K562 (cell line): ENCODE results near the gene BNIP3.

Experiments used
- CBX3 ChIP-seq, 2 experiments: IDR thresholded peaks; 1 replicate in 1 of 2; 2 replicates in 1 of 2; pipeline ENCODE4 v1.6.1; 2012; ENCODE audit warnings: inconsistent platforms in 2 of 2, low read length in 2 of 2, borderline replicate concordance in 1 of 2, control low read depth in 1 of 2
- HDAC6 ChIP-seq: IDR thresholded peaks from 2 replicates; pipeline ENCODE4 v1.6.1; 2012; ENCODE audit warnings: low read depth, mild to moderate bottlenecking, control low read depth, inconsistent platforms, low read length, moderate library complexity
- IRF2 ChIP-seq: sonication (generic); formaldehyde crosslinking; IDR thresholded peaks from 2 replicates; pipeline ENCODE4 v1.8.1; 2022; ENCODE audit warnings: mild to moderate bottlenecking, missing genetic modification reagents
- MYBL2 ChIP-seq, 2 experiments: fragments of 450-650 bp in 1 of 2; sonication (generic) in 1 of 2; formaldehyde crosslinking in 1 of 2; IDR thresholded peaks; 2 replicates each; pipeline versions ENCODE4 v1.6.1 to v1.8.1; 2017 to 2022; ENCODE audit warnings: borderline replicate concordance in 1 of 2, inconsistent platforms in 1 of 2, low read depth in 1 of 2, mild to moderate bottlenecking in 1 of 2, missing genetic modification reagents in 1 of 2, moderate library complexity in 1 of 2
- POLR2AphosphoS5 ChIP-seq: IDR thresholded peaks from 2 replicates; pipeline ENCODE4 v1.6.1; 2011; ENCODE audit warnings: mild to moderate bottlenecking, low read depth, low read length, moderate library complexity; ENCODE audit not compliant: control insufficient read depth, insufficient read depth
- RFX1 ChIP-seq: fragments of 450-650 bp; IDR thresholded peaks from 2 replicates; pipeline ENCODE4 v1.6.1; 2016; ENCODE audit warnings: mild to moderate bottlenecking, moderate library complexity
- SMC3 ChIP-seq: conservative IDR thresholded peaks from 2 replicates; pipeline ENCODE4 v1.6.1; 2011; ENCODE audit warnings: low read depth, low read length, improper control_type of control experiment; ENCODE audit not compliant: insufficient read depth
- YY1 ChIP-seq, 3 experiments: IDR thresholded peaks; 2 replicates each; pipeline ENCODE4 v1.6.1; 2011; ENCODE audit warnings: low read length in 2 of 3, mild to moderate bottlenecking in 2 of 3, moderate library complexity in 2 of 3, borderline replicate concordance in 1 of 3, control low read depth in 1 of 3, low read depth in 1 of 3; ENCODE audit not compliant: insufficient read depth in 3 of 3, insufficient replicate concordance in 2 of 3, control insufficient read depth in 1 of 3, insufficient read length in 1 of 3; ENCODE audit errors: extremely low read depth in 1 of 3
- ZNF76 ChIP-seq: fragments of 250-450 bp; sonication (Bioruptor Pico); IDR thresholded peaks from 2 replicates; pipeline ENCODE4 v1.4.0; 2020; ENCODE audit warnings: mild to moderate bottlenecking, moderate library complexity, borderline replicate concordance
- TF ChIP-seq, protein P1 (sequence below), 3 experiments: IDR thresholded peaks in 2 of 3; conservative IDR thresholded peaks in 1 of 3; 2 replicates each; pipeline ENCODE4 v1.5.1; 2011 to 2012; ENCODE audit warnings: low read length in 3 of 3, mild to moderate bottlenecking in 3 of 3, control low read depth in 2 of 3, improper control_type of control experiment in 1 of 3, inconsistent platforms in 1 of 3, low read depth in 1 of 3, mixed read lengths in 1 of 3, moderate library complexity in 1 of 3; ENCODE audit not compliant: insufficient read depth in 2 of 3
- TF ChIP-seq, protein P2 (sequence below): sonication (generic); formaldehyde crosslinking; IDR thresholded peaks from 2 replicates; pipeline ENCODE4 v1.8.0; 2022; ENCODE audit warnings: missing genetic modification reagents, mild to moderate bottlenecking, moderate library complexity, borderline replicate concordance
- TF ChIP-seq, protein P3 (sequence below), 2 experiments: IDR thresholded peaks in 1 of 2; conservative IDR thresholded peaks in 1 of 2; 2 replicates each; pipeline ENCODE4 v1.6.1; 2016; ENCODE audit warnings: low read depth in 2 of 2, mild to moderate bottlenecking in 1 of 2, missing compliant biosample characterization in 1 of 2, missing genetic modification characterization in 1 of 2, moderate library complexity in 1 of 2
- TF ChIP-seq, protein P4 (sequence below): fragments of 200-800 bp; sonication (Bioruptor generic); IDR thresholded peaks from 2 replicates; pipeline ENCODE4 v1.6.1; 2016; ENCODE audit warnings: missing genetic modification characterization, missing compliant biosample characterization

DNA sequence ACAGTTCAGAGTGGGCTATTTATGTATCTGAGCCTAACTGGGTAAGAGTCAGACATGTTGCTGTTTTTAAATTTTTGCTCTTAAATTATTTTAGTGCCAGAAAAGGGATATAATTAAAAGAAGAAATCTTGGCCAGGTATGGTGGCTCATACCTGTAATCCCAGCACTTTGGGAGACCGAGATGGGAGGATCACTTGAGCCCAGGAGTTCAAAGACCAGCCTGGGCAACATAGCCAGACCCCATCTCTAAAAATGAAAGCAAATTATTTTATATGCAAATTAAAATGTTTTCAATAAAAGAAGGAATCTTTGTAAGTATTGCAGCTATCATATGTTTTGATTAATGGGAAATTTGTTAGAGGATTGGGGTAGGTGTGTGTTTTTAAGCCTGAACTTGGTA, 39.3 kb downstream of the BNIP3 start:
- TF ChIP-seq ZNF76 (CRISPR knock-in tag) (no peak), POLR2AphosphoS5 (no peak), IRF2 (no peak), SMC3 (no peak), RFX1 (no peak), MYBL2 (IDR thresholded peaks at IDR 0.05; ENCODE audit: low read depth) (no peak), MYBL2 (CRISPR knock-in tag; IDR thresholded peaks at IDR 0.05; ENCODE audit: borderline replicate concordance) (no peak), HDAC6 (no peak), CBX3 (IDR thresholded peaks at IDR 0.05; ENCODE audit: borderline replicate concordance in 1 of 2, low read length in 2 of 2) (no peak), YY1 (IDR thresholded peaks at IDR 0.05; ENCODE audit: borderline replicate concordance in 1 of 3, control insufficient read depth in 1 of 3, extremely low read depth in 1 of 3, insufficient read depth in 3 of 3, insufficient read length in 1 of 3, insufficient replicate concordance in 2 of 3, low read depth in 1 of 3, low read length in 2 of 3) (no peak)
- TF ChIP-seq, protein P1, sequence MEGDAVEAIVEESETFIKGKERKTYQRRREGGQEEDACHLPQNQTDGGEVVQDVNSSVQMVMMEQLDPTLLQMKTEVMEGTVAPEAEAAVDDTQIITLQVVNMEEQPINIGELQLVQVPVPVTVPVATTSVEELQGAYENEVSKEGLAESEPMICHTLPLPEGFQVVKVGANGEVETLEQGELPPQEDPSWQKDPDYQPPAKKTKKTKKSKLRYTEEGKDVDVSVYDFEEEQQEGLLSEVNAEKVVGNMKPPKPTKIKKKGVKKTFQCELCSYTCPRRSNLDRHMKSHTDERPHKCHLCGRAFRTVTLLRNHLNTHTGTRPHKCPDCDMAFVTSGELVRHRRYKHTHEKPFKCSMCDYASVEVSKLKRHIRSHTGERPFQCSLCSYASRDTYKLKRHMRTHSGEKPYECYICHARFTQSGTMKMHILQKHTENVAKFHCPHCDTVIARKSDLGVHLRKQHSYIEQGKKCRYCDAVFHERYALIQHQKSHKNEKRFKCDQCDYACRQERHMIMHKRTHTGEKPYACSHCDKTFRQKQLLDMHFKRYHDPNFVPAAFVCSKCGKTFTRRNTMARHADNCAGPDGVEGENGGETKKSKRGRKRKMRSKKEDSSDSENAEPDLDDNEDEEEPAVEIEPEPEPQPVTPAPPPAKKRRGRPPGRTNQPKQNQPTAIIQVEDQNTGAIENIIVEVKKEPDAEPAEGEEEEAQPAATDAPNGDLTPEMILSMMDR (IDR thresholded peaks at IDR 0.05 in 2 of 3, conservative IDR thresholded peaks at IDR 0.05 in 1 of 3; ENCODE audit: insufficient read depth in 2 of 3, low read depth in 1 of 3, low read length in 3 of 3), result no peak
- TF ChIP-seq, protein P2, sequence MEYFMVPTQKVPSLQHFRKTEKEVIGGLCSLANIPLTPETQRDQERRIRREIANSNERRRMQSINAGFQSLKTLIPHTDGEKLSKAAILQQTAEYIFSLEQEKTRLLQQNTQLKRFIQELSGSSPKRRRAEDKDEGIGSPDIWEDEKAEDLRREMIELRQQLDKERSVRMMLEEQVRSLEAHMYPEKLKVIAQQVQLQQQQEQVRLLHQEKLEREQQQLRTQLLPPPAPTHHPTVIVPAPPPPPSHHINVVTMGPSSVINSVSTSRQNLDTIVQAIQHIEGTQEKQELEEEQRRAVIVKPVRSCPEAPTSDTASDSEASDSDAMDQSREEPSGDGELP (CRISPR knock-in tag), result no peak
- TF ChIP-seq, protein P3, sequence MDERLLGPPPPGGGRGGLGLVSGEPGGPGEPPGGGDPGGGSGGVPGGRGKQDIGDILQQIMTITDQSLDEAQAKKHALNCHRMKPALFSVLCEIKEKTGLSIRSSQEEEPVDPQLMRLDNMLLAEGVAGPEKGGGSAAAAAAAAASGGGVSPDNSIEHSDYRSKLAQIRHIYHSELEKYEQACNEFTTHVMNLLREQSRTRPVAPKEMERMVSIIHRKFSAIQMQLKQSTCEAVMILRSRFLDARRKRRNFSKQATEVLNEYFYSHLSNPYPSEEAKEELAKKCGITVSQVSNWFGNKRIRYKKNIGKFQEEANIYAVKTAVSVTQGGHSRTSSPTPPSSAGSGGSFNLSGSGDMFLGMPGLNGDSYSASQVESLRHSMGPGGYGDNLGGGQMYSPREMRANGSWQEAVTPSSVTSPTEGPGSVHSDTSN (CRISPR knock-in tag; IDR thresholded peaks at IDR 0.05; ENCODE audit: low read depth), result no peak
- TF ChIP-seq, protein P3 (tag; conservative IDR thresholded peaks at IDR 0.05; ENCODE audit: low read depth), result no peak
- TF ChIP-seq, protein P4, sequence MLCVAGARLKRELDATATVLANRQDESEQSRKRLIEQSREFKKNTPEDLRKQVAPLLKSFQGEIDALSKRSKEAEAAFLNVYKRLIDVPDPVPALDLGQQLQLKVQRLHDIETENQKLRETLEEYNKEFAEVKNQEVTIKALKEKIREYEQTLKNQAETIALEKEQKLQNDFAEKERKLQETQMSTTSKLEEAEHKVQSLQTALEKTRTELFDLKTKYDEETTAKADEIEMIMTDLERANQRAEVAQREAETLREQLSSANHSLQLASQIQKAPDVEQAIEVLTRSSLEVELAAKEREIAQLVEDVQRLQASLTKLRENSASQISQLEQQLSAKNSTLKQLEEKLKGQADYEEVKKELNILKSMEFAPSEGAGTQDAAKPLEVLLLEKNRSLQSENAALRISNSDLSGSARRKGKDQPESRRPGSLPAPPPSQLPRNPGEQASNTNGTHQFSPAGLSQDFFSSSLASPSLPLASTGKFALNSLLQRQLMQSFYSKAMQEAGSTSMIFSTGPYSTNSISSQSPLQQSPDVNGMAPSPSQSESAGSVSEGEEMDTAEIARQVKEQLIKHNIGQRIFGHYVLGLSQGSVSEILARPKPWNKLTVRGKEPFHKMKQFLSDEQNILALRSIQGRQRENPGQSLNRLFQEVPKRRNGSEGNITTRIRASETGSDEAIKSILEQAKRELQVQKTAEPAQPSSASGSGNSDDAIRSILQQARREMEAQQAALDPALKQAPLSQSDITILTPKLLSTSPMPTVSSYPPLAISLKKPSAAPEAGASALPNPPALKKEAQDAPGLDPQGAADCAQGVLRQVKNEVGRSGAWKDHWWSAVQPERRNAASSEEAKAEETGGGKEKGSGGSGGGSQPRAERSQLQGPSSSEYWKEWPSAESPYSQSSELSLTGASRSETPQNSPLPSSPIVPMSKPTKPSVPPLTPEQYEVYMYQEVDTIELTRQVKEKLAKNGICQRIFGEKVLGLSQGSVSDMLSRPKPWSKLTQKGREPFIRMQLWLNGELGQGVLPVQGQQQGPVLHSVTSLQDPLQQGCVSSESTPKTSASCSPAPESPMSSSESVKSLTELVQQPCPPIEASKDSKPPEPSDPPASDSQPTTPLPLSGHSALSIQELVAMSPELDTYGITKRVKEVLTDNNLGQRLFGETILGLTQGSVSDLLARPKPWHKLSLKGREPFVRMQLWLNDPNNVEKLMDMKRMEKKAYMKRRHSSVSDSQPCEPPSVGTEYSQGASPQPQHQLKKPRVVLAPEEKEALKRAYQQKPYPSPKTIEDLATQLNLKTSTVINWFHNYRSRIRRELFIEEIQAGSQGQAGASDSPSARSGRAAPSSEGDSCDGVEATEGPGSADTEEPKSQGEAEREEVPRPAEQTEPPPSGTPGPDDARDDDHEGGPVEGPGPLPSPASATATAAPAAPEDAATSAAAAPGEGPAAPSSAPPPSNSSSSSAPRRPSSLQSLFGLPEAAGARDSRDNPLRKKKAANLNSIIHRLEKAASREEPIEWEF (CRISPR knock-in tag), result no peak
